HUES48 (cell line): Measurements from ENCODE around the gene PTBP3.

Source experiments
- H3K27ac ChIP-seq: one replicate; pipeline ENCODE4 v1.7.0; 2013; ENCODE audit warnings: low read depth, low read length, inconsistent platforms
- H3K27me3 ChIP-seq: 2 replicates; pipeline ENCODE4 v1.6.1; 2013; ENCODE audit warnings: mild to moderate bottlenecking, low read length; ENCODE audit not compliant: control insufficient read depth, insufficient read depth
- H3K36me3 ChIP-seq: 2 replicates; pipeline ENCODE4 v1.6.1; 2013; ENCODE audit warnings: low read length; ENCODE audit not compliant: control insufficient read depth, insufficient read depth
- H3K4me1 ChIP-seq: 2 replicates; pipeline ENCODE4 v1.6.1; 2013; ENCODE audit warnings: mild to moderate bottlenecking, low read length; ENCODE audit not compliant: control insufficient read depth, insufficient read depth
- H3K4me3 ChIP-seq: 2 replicates; pipeline ENCODE4 v1.5.1; 2013; ENCODE audit warnings: mild to moderate bottlenecking, low read depth, low read length
- H3K9ac ChIP-seq: 2 replicates; pipeline ENCODE4 v1.6.1; 2013; ENCODE audit warnings: mild to moderate bottlenecking, low read depth, low read length, moderate library complexity
- H3K9me3 ChIP-seq: 2 replicates; pipeline ENCODE4 v1.6.1; 2013; ENCODE audit warnings: low read length; ENCODE audit not compliant: control insufficient read depth, insufficient read depth

Gene PTBP3

DNA sequence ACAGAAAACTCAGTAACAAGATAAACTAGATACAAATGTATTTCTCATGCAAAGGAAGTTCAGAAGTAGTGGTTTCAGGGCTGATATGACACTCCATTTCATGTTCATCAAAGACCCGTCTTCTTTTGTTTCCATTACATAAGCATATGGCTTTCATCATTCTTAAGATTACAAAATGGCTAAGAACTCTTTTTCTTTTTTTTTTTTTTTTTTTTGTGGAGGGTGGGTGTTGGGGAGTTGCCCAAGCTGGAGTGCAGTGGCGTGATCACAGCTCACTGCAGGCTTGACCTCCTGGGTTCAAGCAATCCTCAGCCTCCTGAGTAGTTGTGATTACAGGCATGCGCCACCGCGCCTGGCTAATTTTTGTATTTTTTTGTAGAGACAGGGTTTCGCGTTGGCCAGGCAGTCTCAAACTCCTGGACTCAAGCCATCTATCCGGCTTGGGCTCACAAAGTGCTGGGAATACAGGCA lies 22.0 kb upstream of the PTBP3 start:
- H3K27ac ChIP-seq, result no peak overlapping the region
- no peak overlapping the region for H3K4me3 ChIP-seq
- H3K9me3 ChIP-seq, result no peaks in the 10 kb centered on the region
- 0 out of 2 replicates have a peak, but pooled peaks cover 9% of the 10 kb centered on the region for H3K4me1 ChIP-seq
- no peaks in the 10 kb centered on the region for H3K36me3 ChIP-seq
- H3K9ac ChIP-seq, result no peak overlapping the region
- no peaks in the 10 kb centered on the region for H3K27me3 ChIP-seq

DNA sequence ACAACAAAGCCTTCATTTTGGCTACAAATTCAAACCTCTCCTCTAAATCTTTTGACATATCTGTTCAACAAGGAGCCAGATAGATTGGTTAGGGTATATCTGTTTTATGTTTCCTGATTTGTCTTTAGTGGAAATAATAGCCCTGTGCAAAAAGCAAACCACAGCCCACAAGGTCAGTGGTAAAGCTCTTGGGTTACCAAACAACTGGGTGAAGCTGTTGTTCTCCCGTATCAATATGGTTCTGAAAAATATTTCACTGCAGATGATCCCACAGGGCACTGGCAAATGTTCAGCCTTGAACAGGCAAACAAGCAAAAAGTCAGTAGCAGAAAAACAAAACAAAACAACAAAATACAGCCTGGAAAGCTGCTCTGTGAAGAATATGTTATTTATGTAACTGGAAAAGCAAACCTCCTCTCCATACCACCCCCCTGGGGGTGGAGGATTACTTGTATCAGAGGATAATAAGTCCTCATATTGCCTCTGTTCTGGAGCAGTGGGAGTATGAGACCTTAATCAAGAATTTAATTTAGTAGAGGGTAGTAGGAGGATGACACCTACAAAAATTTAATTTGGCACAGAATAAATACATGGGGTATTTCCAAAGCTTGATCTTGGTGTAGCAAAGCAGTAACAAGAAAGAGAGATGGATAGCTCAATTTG lies 20.8 kb upstream of the PTBP3 start:
- Histone ChIP-seq H3K36me3 (no peaks in the 10 kb centered on the region), H3K9ac (no peak overlapping the region), H3K27ac (no peak overlapping the region), H3K4me1 (peaks cover 11% of the 10 kb centered on the region; the same call in 1 of the 2 replicates), H3K27me3 (no peaks in the 10 kb centered on the region), H3K4me3 (no peak overlapping the region), H3K9me3 (no peaks in the 10 kb centered on the region)

DNA sequence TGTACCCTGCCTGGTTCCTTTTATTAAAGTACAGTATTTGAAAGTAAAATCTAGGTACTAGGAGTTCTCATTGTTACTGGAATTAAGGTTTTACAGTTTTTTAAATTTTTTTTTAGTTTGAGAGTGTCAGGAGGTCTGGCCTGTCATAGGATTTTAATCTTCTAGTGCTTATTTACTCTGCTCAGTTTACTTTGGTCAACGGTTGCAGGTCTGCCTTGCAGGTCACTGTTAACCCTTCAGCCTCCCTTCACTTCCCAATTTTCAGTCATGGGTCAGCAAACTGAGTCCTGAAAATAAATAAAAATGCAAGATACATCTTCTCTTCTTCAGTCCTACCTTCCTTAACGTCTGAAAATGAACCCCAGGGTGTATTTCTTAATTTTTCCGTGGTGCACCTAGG lies 18.8 kb upstream of the PTBP3 start:
- no peaks in the 10 kb centered on the region for H3K36me3 ChIP-seq
- no peak overlapping the region for H3K27ac ChIP-seq
- H3K27me3 ChIP-seq, result no peaks in the 10 kb centered on the region

DNA sequence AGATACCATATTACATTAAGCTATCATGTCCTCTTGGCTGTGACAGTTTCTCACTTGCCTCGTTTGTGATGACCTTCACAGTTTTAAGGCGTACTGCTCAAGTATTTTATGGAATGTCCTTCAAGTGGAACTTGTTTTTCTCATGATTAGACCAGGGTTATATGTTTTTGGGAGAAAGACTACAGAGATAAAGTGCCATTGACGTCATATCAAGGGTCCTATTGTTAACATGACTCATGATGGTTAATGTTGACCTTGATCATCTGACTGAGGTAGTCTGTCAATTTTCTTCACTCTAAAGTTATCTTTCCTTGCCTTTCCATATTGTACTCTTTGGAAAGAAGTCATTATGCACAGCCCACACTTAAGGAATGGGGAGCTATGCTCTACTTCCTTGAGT lies 17.8 kb upstream of the PTBP3 start:
- no peak overlapping the region for H3K4me3 ChIP-seq
- H3K9me3 ChIP-seq, result no peaks in the 10 kb centered on the region
- H3K36me3 ChIP-seq, result no peaks in the 10 kb centered on the region
- H3K4me1 ChIP-seq, result peaks cover 26% of the 10 kb centered on the region
- H3K9ac ChIP-seq, result no peak overlapping the region
- H3K27ac ChIP-seq, result no peak overlapping the region
- no peaks in the 10 kb centered on the region for H3K27me3 ChIP-seq

More for the DNA sequence above, 18.8 kb upstream of the PTBP3 start:
- no peak overlapping the region for H3K4me3 ChIP-seq
- H3K9me3 ChIP-seq, result no peaks in the 10 kb centered on the region
- peaks cover 26% of the 10 kb centered on the region for H3K4me1 ChIP-seq
- H3K9ac ChIP-seq, result no peak overlapping the region

DNA sequence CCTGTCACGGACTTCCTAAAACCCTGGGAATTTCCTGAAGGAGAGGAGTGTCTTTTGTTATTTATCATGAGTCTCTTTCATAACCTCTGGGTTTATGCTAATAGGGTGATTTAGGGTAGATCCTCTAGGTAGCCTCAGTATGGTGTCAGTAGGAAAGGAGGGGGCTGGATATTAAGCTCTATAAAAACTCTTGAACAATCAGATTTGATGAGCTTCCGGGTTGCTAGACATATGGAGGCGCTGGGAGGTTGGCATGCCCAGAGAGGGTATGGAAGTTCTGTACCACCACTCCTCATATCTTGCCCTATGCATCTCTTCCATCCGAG lies 15.6 kb upstream of the PTBP3 start:
- no peaks in the 10 kb centered on the region for H3K36me3 ChIP-seq
- H3K9ac ChIP-seq, result no peak overlapping the region
- H3K27ac ChIP-seq, result peak overlapping the region; percentile 63
- peaks cover 17% of the 10 kb centered on the region for H3K4me1 ChIP-seq
- peak overlapping the region; percentile 58 for H3K4me3 ChIP-seq
- H3K27me3 ChIP-seq, result no peaks in the 10 kb centered on the region
- H3K9me3 ChIP-seq, result no peaks in the 10 kb centered on the region

DNA sequence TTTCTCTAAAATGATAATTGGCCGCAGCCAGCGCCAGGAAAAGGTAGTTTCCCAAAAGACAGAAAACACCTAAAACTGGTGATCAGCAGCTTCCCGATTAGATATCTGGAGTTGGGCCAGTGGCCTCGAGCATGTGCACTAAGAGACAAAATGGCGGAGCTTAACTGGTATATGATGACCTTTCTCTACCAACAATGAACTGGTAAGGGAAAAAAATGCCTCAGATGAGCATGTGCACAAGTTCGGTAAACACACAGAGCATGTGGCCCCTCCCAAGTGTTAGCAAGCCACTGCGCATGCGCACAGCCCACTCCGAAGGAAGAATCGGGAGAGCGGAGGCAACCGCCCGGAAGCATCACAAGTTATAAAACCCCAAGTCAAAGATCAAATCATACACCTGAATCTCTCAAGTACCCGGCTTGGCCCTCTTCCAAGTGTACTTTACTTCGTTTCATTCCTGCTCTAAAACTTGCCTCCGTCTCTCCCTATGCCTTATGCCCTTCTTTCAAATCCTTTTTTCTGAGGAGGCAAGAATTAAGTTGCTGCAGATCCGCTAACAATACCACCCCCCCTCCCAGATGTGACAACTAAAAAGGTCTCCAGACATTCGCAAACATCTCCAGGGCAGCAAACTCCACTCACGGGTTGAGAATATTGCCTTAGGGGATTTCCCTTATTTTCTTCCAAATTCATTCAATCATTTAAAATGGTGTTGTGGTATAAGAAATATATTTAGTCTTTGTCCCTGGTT lies 15.0 kb upstream of the PTBP3 start:
- no peaks in the 10 kb centered on the region for H3K27me3 ChIP-seq
- H3K4me3 ChIP-seq, result peak overlapping the region; percentile 58
- H3K9me3 ChIP-seq, result no peaks in the 10 kb centered on the region
- peak overlapping the region; percentile 63 for H3K27ac ChIP-seq
- H3K9ac ChIP-seq, result 0 out of 2 replicates have a peak overlapping the region, but pooled peaks have one; percentile 7
- H3K4me1 ChIP-seq, result peaks cover 17% of the 10 kb centered on the region
- H3K36me3 ChIP-seq, result no peaks in the 10 kb centered on the region

DNA sequence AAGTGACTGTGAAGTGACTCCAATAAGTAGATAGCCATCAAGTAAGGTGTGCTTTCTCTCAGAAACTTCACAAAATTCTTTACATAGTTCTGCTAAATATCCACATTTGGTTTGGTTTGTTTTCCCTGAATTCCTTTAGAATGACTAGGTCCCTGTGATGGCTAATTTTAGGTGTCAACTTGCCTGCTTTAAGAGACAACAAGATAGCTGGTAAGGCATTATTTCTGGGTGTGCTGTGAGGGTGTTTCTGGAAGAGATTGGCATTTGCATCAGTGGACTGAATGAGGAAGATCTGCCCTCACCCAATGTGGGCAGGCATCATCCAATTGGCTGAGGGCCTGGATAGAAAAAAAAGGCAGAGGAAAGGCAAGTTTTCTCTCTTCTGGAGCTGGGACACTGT lies 8.3 kb upstream of the PTBP3 start:
- Histone ChIP-seq H3K36me3 (no peaks in the 10 kb centered on the region), H3K9ac (no peak overlapping the region), H3K9me3 (no peaks in the 10 kb centered on the region), H3K27ac (no peak overlapping the region), H3K4me3 (no peak overlapping the region), H3K4me1 (peaks cover 10% of the 10 kb centered on the region), H3K27me3 (no peaks in the 10 kb centered on the region)

DNA sequence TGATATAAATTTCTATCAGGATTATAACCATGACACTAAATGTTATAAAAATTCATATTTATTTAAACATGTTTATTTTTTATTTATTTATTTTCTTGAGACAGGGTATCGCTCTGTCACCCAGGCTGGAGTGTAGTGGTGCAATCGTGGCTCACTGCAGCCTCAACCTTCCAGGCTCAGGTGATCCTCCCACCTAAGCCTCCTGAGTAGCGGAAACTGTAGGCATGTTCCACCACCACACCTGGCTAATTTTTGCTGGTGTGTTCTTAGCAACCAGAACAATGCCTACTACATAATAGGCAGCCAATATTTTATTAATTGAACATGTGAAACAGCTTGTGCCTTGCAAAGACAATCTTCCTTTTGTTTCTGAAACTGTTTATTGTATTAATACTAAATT lies 6.5 kb upstream of the PTBP3 start:
- Histone ChIP-seq H3K27ac (no peak overlapping the region), H3K9ac (no peak overlapping the region), H3K27me3 (no peaks in the 10 kb centered on the region), H3K4me3 (no peak overlapping the region), H3K9me3 (no peaks in the 10 kb centered on the region), H3K36me3 (no peaks in the 10 kb centered on the region), H3K4me1 (peaks cover 11% of the 10 kb centered on the region)

DNA sequence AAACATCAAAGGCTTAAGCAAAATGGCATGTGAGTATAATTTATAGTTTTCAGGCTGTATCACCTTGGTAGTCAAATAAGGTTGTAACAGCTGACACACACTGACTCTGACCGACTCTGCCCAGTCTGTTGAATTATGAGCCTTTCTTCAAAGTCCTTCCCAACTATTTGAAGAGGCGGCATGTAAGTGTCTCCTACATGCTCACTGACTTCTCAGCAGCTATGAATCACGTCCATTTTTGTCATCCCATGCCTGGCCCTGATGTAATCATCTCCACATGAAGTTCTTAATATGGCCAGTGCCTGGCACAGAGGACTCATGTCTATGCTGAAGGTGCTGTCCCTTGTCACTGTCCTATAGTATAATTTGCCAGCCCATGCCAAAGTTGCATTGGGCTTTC lies 5.1 kb upstream of the PTBP3 start:
- no peaks in the 10 kb centered on the region for H3K27me3 ChIP-seq
- H3K9ac ChIP-seq, result no peak overlapping the region
- no peak overlapping the region for H3K27ac ChIP-seq
- peaks cover 18% of the 10 kb centered on the region for H3K4me1 ChIP-seq
- no peak overlapping the region for H3K4me3 ChIP-seq
- no peaks in the 10 kb centered on the region for H3K9me3 ChIP-seq
- no peaks in the 10 kb centered on the region for H3K36me3 ChIP-seq

DNA sequence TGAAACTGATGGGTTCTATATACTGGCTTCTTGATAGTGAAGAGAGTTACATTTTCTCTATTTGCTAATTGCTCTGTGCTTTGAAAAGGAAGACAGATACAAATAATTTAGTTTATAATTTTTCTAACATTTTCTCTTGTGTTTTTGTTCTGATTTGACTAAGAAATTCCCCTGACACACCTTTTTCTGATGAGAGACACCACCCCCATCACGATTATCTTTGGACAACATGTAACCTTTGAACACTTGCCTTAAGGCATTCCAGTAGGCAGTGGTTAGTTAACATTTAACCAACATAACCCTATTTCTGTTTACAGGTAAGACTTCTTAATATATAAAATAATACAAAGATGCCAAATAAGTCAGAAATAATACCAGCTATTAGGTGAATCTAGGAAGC lies 4.1 kb upstream of the PTBP3 start:
- Histone ChIP-seq H3K27me3 (no peaks in the 10 kb centered on the region), H3K9ac (no peak overlapping the region), H3K27ac (no peak overlapping the region), H3K36me3 (no peaks in the 10 kb centered on the region), H3K9me3 (no peaks in the 10 kb centered on the region), H3K4me3 (no peak overlapping the region), H3K4me1 (peaks cover 18% of the 10 kb centered on the region)

DNA sequence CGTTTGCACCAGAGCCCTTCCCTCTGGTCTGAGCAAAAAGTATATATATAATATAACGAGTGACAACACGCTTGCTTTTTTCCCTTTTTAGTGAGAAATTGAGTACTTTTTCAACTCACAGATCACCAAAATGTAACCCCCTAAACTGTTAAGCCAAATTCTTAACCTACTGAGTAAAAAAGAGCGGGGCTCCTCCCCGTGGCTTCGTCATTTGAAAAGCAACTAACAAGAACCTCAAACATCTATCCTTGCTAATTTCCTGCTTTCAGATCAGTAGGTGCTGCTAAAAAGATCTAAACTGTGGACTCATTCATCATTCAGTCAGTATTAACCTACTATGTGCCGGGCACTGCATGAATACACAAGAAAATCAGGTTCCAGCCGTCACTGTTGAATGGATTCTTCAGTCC lies 1.0 kb upstream of the PTBP3 start:
- Histone ChIP-seq H3K4me1 (peaks cover 20% of the 10 kb centered on the region), H3K36me3 (no peaks in the 10 kb centered on the region), H3K9me3 (no peaks in the 10 kb centered on the region), H3K27ac (peak overlapping the region; percentile 90), H3K4me3 (peak overlapping the region; percentile 64), H3K27me3 (no peaks in the 10 kb centered on the region), H3K9ac (peak overlapping the region; percentile 70)
